Measurements from ENCODE around the gene MAP3K13. TPM values are rescaled to one million over a fixed set of nuclear protein-coding genes. Genes with fewer than 3 reads are reported as not detected.
A peak's percentile ranks its signal among the peaks of the same experiment; 100 is the strongest.

MAP3K13 gene
- total and polyA plus RNA-seq, 2 of the 13 experiments (the other 11 are each of a cell fraction or from before 2014, with no cell fraction given) = 24.2 to 26.5 TPM

DNA sequence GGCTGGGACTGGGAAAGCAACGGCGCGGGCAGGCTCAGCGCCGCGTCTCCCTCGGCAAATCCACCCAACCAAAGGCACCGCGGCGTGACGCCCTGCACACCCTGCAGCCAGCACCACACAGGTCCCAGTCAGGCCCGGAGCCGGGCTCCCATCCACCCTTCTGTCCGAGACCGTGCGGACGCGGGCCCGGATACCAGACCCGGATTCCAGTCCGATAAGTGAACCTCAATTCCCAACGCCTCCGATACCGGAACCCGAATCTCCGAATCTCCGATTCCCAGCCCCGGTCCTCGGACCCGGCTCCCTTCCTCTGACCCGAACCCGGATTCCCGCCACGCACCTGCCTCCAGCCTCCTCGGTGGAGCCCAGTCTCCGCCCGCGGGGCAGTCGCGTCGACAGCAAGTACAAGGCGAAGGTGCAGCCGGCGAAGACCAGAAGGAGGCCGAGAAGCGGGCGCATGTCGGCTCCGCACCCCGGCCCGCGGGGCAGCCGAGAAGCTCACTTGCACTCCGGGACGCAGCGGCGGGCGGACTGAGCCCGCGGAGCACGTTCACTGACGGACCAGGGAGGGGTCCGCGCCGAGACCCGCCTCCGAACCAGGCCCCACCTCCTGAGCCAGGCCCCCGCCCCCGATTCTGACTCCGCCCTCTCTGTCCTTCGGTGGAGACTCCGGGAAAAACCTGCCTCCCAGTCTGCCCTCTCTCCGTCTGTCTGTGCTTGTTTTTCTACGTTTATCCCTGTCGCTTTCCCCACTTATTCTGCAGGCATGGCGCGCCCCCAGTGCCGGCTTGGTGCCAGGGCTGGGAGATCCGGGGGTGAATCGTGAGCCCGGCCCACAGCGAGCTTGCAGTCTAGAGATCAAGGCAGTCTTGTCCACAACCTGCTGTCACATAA lies 135.8 kb downstream of the MAP3K13 start, which contains the start of gene TMEM41A (continued):
- TF ChIP-seq REST (IDR thresholded peaks at IDR 0.05; ENCODE audit: borderline replicate concordance in 1 of 2, low read depth in 1 of 2, low read length in 2 of 2) (peak in 1 of 2 experiments; percentile 71; a peak in 1 of 4 replicates), JUN (CRISPR knock-in tag; IDR thresholded peaks at IDR 0.05) (no peak), ZBTB8A (CRISPR knock-in tag; IDR thresholded peaks at IDR 0.05; ENCODE audit: borderline replicate concordance, low read depth) (no peak), HIVEP1 (CRISPR knock-in tag; IDR thresholded peaks at IDR 0.05) (peak; percentile 51; the same call in 1 of the 2 replicates), ZNF329 (CRISPR knock-in tag; IDR thresholded peaks at IDR 0.05; ENCODE audit: low read depth) (peak; percentile 75; the same call in 1 of the 2 replicates), ZSCAN21 (CRISPR knock-in tag; IDR thresholded peaks at IDR 0.05; ENCODE audit: borderline replicate concordance) (peak; percentile 86; the same call in 1 of the 2 replicates), ZFP37 (CRISPR knock-in tag; IDR thresholded peaks at IDR 0.05; ENCODE audit: borderline replicate concordance) (0 out of 2 replicates have a peak, but pooled peaks have one; percentile 27), NFKB2 (CRISPR knock-in tag; IDR thresholded peaks at IDR 0.05; ENCODE audit: borderline replicate concordance) (peak; percentile 91; the same call in 1 of the 2 replicates), CCDC6 (CRISPR knock-in tag; IDR thresholded peaks at IDR 0.05) (peak; percentile 88), ZFP41 (CRISPR knock-in tag; IDR thresholded peaks at IDR 0.05; ENCODE audit: borderline replicate concordance) (no peak), ZSCAN12 (CRISPR knock-in tag; IDR thresholded peaks at IDR 0.05) (peak; percentile 13; the same call in 1 of the 2 replicates), ZNF274 (CRISPR knock-in tag; IDR thresholded peaks at IDR 0.05) (peak; percentile 92), ZIK1 (CRISPR knock-in tag; IDR thresholded peaks at IDR 0.05; ENCODE audit: borderline replicate concordance, low read depth) (no peak), ZNF883 (CRISPR knock-in tag; IDR thresholded peaks at IDR 0.05; ENCODE audit: not compliant biosample characterization) (peak; percentile 95), AHR (CRISPR knock-in tag; IDR thresholded peaks at IDR 0.05) (peak; percentile 39; the same call in 1 of the 2 replicates), SMAD1 (CRISPR knock-in tag; IDR thresholded peaks at IDR 0.05; ENCODE audit: borderline replicate concordance, low read depth) (0 out of 2 replicates have a peak, but pooled peaks have one; percentile 83), ZSCAN22 (CRISPR knock-in tag; IDR thresholded peaks at IDR 0.05) (peak; percentile 84; the same call in 1 of the 2 replicates)
- TF ChIP-seq, protein P1, sequence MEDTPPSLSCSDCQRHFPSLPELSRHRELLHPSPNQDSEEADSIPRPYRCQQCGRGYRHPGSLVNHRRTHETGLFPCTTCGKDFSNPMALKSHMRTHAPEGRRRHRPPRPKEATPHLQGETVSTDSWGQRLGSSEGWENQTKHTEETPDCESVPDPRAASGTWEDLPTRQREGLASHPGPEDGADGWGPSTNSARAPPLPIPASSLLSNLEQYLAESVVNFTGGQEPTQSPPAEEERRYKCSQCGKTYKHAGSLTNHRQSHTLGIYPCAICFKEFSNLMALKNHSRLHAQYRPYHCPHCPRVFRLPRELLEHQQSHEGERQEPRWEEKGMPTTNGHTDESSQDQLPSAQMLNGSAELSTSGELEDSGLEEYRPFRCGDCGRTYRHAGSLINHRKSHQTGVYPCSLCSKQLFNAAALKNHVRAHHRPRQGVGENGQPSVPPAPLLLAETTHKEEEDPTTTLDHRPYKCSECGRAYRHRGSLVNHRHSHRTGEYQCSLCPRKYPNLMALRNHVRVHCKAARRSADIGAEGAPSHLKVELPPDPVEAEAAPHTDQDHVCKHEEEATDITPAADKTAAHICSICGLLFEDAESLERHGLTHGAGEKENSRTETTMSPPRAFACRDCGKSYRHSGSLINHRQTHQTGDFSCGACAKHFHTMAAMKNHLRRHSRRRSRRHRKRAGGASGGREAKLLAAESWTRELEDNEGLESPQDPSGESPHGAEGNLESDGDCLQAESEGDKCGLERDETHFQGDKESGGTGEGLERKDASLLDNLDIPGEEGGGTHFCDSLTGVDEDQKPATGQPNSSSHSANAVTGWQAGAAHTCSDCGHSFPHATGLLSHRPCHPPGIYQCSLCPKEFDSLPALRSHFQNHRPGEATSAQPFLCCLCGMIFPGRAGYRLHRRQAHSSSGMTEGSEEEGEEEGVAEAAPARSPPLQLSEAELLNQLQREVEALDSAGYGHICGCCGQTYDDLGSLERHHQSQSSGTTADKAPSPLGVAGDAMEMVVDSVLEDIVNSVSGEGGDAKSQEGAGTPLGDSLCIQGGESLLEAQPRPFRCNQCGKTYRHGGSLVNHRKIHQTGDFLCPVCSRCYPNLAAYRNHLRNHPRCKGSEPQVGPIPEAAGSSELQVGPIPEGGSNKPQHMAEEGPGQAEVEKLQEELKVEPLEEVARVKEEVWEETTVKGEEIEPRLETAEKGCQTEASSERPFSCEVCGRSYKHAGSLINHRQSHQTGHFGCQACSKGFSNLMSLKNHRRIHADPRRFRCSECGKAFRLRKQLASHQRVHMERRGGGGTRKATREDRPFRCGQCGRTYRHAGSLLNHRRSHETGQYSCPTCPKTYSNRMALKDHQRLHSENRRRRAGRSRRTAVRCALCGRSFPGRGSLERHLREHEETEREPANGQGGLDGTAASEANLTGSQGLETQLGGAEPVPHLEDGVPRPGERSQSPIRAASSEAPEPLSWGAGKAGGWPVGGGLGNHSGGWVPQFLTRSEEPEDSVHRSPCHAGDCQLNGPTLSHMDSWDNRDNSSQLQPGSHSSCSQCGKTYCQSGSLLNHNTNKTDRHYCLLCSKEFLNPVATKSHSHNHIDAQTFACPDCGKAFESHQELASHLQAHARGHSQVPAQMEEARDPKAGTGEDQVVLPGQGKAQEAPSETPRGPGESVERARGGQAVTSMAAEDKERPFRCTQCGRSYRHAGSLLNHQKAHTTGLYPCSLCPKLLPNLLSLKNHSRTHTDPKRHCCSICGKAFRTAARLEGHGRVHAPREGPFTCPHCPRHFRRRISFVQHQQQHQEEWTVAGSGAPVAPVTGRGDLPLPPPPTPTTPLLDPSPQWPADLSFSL (CRISPR knock-in tag; IDR thresholded peaks at IDR 0.05) = peak; percentile 61; the same call in 1 of the 2 replicates

Data from HepG2 (cell line).